Measurements from ENCODE around the gene CCDC183.

DNA sequence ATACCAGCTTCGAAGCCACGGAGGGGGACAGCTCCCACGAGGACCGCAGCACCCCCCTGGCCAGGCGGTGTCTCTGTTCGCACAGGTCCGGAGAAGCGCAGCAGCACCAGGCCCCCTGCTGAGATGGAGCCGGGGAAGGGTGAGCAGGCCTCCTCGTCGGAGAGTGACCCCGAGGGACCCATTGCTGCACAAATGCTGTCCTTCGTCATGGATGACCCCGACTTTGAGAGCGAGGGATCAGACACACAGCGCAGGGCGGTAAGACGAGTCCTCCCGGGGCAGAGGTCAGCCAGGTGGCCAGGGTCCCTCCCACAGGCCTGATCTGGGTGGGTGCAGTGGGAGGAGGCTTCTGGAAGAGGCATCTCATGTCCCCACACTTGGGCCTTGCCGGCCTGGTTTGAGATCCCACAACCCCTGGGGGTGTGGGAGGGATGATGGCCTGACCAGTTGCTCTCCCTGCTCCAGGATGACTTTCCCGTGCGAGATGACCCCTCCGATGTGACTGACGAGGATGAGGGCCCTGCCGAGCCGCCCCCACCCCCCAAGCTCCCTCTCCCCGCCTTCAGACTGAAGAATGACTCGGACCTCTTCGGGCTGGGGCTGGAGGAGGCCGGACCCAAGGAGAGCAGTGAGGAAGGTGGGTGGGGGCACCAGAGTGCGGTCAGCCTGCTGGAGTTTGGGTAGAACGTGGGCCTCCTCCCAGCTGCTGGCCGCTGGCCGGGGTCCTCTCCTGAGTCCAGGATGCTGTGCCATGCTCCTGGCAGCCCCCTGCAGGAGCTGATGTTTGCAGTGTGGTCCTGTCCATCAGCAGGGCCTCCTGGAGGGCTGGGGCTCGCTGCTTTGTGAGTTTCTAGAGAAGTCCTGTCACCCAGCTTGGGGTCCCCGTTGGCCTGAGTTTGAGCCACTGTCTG is 43.3 kb downstream of the CCDC183 start:
- TF ChIP-seq, protein P1, sequence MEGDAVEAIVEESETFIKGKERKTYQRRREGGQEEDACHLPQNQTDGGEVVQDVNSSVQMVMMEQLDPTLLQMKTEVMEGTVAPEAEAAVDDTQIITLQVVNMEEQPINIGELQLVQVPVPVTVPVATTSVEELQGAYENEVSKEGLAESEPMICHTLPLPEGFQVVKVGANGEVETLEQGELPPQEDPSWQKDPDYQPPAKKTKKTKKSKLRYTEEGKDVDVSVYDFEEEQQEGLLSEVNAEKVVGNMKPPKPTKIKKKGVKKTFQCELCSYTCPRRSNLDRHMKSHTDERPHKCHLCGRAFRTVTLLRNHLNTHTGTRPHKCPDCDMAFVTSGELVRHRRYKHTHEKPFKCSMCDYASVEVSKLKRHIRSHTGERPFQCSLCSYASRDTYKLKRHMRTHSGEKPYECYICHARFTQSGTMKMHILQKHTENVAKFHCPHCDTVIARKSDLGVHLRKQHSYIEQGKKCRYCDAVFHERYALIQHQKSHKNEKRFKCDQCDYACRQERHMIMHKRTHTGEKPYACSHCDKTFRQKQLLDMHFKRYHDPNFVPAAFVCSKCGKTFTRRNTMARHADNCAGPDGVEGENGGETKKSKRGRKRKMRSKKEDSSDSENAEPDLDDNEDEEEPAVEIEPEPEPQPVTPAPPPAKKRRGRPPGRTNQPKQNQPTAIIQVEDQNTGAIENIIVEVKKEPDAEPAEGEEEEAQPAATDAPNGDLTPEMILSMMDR (IDR thresholded peaks at IDR 0.05), result no peak
- TF ChIP-seq POLR2AphosphoS5 (IDR thresholded peaks at IDR 0.05) (no peak), POLR2A (IDR thresholded peaks at IDR 0.05) (no peak)
